HG03025 (cell line): Measurements from ENCODE around the gene CKLF.

Experiments
- ATAC-seq: cut with Tn5 transposase; IDR thresholded peaks from one replicate; pipeline ENCODE4 v1.9.1; 2021; ENCODE audit warnings: mild to moderate bottlenecking, moderate library complexity; ENCODE audit not compliant: unreplicated experiment, low FRiP score

Gene CKLF

DNA sequence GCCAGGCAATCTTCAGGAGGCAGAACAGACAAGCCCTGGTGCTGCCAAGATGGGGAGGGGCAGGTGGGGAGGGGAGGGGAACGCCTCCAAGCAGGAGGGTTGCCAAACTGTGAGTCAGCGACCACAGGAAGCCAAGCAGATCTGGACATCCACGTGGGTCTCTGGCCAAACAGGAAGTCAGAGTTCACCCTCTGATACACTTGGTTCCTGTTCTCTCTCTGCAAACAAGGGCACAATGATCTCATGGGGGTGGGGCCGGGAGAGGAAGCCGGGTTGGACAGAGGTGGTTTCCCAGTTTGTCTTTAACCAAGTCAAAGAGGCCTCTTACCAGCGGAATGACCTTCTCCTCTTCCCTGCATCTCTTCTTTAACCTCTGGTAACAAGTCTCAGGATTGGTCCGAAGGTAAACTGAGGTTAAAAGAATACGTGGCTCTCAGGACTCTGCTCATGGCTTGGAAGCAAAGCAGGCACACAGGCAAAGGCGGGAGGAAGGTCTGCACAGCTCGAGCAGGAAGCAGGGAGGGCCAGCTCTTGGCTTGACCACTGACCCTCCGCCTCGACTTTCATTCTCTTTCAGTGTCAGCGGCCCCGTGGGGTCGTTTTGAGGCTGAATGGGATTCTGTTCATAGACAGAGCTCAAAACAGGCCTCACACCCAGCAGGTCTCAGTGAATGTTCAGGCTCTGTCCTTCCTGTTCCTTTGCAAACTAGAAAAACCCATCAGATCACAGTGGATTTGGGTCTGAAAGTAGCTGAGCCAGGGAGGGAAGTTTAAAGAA lies 35.4 kb upstream of the CKLF start:
- peak; percentile 92 for ATAC-seq

DNA sequence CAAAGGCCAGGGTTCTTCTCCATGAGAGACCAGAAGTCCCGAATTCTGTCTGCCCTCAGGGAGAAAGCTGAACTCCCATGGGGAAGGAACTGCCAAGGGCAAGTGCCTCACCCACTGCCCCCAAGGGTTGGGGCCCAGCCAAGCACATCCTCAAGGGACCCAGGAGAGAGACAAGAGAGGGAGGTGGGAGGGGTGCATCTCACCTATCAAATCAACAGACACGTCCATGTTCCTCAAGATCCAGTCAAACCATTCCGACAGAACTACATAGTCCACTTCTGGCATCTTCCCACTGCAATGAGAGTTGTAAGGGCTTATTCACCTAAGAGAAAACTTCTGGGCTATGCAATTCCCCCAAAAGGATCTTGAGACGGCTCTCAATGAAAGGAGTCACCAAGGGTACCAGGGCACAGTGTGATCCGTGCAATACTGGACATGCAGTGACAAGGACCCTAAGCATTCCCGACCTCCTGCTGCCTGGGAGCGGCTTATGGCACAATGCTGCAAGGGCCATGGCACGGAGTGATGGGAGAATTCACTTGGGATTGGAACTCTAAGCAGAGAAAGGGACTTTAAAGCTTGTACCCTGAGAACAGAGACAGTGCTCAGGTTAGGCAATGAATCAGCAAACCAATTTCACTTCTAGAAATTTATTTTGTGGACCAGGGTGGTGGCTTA lies 34.7 kb upstream of the CKLF start:
- ATAC-seq: no peak

DNA sequence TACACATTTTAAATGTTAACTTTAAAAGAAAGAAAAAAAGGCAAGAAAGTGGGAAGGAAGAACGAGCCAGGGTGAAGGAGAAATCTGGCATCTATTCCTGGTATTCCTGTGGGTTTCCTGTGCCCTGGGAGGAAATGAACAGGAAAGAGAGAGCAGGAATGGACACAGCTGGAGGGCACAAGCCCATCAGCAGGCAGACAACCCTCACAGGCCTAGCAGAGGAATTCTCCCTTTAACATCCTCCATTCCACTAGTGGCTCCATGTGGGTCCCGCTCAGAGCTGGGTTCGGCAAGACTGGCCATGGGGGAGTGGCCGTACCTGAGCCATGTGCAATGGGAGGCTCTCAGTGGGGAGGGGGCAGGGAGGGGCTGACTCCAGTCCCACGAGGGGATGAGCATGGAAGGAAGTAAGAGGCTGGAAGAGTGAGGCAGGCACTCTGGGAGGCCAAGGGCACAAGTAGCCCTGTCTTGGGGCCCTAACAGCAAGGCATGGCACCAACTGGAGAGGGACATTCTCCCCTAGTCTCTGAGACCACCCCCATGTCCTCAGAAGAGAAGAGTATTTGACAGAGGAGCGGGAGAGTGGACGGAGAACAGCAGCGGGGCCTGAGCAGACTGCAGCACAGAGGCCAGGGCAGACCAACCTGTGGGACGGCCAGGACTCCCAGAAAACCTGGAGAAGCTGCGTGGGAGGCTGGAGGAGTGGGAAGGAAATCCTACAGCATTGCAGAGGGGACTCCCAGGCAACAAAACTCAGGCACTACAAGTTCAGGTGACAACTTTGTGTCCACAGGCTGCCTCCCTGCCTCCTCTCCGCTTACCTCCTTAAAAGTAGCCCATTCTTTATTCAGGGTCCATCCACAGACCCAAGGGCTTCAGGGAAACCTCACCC lies 32.6 kb upstream of the CKLF start:
- ATAC-seq: no peak

DNA sequence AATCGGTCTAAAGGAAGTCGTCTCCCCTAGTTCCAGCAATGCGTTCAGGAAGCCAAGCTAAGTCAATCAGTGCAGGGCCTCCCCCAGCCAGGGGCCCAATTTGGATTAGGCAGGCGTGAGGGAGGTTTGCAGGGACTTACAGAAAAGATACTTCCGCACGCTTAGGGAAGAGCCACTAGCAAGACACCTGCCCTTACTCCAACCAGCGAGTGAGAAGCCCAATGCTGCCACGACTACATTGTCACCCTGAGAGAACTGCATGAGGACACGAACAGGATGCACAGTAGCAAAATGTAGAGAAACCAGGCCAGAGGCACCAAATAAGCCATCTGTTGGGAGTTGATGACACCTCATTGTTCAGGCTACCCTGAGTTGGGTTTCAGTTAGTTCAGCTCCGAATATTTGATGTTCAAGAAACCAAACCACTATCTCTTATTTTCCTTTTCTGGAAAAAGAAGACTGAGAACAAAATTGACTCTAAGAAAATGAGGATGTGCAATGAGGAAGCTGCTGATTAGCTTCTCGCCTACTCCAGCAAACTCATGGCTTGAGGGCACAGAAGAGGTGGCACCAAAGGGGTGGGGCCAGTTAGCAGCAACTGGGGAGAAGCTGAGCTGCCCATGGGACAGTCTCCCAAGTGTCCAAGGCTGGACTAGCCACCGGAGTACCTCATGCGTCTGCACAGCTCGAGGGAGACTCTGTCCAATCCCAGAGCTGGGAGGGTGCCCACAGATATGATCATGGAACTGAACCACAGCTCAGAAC lies 31.8 kb upstream of the CKLF start:
- ATAC-seq: no peak

DNA sequence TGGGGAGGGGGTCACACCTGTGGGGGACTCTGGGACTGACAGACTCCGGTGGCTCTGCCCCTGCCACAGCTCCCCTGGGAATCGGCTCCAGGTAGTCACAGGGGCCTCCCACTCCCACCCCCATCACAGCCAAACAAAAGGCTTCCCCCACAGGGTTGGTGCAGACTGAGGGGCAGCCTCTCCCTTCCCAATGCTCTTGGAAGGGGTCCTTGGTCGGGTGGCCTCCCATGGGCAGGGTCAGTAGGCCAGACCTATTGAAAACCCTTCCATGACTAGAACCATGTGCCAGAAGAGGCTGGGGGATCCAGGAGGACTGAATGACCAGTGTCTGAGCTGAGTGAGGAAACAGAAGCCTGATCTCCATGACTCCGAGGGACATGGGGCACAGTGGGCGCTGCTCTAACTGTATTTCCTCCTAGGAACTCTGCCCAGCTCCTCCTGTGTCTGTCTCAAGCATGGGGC lies 31.1 kb upstream of the CKLF start:
- no peak for ATAC-seq

DNA sequence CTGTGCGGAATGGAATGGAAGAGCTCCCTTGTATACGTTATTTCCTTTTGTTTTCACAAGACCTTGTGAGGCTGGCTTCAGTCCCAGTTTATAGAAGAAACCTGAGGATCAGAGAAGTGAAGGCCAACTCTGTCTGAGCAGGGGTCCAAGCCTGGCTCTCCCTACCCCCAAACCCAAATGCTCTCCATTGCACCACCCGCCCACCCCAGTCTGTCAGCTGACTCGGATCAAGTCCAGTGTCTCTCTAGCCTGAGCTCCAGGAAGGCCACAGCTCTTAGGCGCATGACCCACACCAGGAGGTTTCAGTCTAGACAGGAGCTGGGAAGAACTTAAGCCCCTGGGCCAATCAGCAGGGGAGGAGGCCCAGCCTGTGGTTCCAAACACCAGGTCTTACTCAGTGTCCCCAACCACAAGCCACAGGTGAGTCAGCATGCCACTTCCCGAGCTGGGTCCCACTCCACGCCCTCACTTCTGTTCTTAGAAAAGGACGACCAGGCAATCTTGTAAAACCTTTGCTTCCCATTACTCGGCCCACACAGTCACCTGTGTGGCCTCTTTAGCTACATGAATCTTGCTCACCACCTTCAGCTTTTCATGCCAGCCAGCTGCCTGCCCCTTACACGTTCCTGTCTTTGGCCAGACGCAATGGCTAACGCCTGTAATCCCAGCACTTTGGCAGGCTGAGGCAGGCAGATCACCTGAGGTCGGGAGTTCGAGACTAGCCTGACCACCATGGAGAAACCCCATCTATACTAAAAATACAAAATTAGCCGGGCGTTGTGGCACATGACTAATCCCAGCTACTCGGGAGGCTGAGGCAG lies 30.2 kb upstream of the CKLF start:
- peak; percentile 64 for ATAC-seq

DNA sequence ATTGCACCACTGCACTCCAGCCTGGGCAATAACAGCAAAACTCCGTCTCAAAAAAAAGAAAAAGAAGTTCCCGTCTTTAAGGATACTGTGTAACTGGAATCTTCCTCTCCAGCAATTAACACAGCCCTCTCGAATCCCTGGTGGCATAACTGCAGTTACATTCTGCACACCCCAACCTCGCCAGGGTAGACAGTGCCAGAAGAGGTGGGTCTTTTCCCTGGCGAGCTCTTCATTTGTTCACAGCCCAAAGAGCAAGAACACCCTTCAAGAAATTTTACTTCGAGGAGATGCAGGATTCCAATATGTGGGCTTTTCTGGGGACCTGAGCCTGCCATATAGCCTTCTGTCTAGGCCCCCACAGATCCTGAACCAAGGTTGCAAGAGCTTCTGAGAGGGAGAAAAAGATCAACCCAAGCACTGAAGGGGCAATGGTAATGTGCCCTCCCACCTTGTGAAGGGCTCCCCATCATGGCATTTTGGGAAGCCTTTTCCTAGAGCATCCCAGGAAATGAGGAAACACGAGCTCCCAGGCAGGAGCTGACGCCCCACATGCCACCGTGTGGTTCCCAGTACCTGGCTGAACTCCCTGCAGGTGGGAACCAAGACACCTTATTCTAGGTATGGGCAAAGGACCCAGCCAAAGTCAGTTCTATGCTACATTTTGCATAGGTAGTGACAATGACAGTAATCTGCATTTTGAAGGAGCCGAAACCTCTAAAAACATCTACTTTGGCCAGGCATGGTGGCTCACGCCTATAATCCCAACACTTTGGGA lies 29.4 kb upstream of the CKLF start:
- no peak for ATAC-seq

DNA sequence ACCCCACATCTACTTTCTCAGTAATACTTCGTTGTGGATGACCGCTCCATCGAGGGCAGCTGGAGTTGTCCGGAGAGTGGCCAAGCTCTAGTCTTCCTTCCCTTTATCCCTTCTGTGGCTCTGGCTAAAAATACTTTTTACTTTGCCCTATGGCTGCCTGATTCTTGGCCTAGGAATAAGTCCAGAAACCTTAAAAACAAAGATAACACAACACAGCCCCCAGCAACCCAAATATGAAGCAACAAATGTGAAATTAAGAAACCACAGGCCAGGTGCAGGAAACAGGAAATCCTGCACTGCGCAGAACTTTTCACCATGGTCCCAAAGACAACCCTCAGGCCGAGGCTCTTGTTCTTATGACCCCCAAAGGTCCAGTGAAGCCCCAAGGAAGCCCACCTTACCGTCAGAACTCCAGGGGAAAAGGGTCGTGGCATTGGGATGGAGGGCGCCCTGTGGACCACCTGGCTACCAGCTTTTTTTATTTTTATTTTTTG lies 28.5 kb upstream of the CKLF start:
- ATAC-seq: no peak

DNA sequence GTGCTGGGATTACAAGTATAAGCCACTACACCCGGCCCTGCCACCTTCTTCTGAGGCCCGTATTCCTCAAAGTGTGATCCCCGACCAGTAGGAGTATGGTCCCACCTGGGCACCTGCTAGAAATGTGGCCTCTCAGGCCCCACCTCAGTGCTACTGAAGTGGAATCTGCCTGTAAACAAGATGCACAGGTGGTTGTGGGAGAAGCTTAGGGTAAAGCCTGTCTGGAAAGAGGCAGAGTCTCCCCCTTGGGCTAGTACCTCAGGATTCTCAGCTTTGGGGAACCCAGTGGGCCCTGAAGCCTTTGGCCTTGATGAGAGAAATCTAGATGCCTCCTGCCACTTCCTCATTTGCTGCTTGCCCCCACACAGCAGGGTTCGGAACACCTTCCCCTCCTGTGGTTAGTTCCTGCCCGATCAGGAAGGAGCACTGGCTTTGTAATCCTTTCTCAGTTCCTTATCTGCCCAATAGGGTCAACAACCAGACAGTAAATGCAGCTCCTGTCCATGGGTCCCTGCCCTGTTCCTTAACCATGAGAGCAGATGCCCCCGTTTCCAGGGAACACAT lies 27.7 kb upstream of the CKLF start:
- ATAC-seq: peak; percentile 34

DNA sequence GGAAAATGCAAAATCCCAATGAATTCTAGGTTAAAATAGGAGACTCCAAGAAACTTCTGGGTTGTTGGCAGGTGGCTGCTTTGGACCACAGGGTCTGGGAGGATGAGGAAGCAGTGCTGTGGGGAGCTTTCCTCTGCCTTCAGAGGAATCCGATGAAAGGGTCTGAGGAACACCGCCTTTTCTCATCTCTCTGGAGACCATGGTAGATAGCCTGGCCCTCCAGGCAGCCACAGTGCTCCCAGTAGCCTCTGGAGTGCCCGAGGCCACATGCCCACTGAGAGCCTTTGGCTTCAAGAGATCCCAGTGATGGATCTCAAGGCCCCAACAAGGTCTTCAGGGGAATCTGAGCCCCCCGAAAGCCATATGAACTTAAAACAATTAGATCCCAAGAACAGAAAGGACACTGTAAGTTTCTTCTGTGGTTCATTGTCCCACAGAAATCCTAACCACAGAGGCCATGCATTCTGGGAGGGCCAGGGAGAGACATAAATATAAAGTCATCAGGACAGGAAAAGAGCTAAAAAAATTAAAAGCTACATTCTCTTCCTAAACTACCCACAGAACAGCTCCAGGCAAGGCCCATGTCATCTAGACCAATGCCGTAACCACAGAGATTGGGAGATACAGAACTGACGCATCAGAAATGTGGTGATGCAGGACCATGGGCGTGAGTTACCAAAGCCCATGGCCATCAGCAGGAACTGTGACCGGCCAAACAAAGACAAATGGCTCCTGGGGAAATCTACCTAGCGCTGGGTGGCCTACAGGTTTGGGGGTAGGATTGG lies 26.8 kb upstream of the CKLF start:
- no peak for ATAC-seq

DNA sequence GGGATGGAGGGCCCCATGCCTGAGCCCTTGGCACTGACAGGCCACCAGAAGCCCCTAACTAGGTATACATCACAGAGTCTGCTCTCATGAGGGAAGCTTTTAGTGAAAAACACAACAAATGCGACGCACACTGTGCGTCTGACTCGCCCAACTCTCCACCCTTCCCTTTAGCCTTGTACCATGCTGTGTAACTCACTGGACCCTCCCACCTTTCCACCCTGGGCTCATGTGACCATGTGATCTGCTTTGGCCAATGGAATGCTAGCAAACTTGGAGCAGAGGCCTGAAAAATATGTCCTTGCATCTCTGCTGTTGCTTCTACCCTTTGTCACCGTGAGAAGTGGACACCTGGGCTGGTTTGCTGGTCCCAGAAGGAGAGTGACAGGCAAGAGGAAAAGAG lies 24.1 kb upstream of the CKLF start:
- ATAC-seq: no peak

DNA sequence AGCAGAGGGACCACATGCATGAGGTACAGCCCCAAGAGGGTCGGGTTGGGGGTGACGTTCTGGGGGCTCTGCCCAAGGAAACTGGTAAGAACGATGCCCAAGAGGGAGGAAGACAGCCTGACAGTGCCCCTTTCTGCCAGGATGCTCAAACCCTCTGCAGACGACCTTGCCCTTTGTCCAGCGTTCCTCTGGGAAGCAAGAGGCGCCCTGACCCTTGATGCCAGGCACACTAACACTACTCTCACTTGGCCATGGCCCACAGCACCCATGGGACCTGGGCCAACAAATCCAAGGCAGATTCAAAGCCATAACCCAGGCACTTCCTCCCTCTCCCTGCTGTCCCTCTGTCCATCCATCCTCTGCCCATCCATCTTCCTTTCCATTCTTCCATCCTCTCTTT lies 22.9 kb upstream of the CKLF start:
- ATAC-seq: no peak

DNA sequence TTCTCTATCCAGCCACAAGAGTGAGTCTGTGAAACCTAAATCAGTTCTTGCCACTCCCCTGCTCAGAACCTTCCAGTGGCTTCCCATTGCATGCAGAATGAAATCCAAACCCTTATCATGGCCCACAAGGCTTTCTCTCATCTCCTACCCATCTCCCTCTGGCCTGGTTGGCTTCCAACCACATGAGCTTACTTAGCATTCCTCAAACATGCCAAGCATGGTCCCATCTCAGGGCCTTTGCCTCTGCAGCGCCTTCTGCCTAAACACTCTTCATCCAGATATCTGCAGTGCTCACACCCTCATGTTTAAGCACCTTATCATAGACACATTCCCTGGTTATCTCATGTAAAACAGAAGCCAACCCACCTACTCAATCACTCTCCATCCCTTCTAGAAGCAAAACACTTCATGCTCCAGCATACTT lies 18.0 kb upstream of the CKLF start:
- ATAC-seq: no peak

DNA sequence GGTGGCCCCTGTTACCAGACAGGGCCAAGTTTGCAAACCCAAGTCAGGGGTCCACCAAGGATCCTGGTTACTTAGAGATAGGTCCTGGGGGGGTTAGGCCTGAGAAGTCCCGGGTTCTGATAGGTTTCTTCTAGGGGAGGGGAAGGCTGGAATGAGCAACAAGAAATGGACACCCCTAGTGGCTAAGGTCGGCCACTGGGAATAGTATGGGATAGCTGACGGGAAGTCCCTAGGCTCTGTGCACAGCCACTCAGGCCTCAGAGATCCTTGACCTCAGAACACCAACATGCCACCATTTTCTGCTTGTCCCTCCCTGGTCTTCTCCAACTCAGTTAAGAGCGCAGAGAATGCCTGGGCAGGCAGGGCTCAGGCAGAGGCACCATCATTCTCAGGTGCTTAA lies 15.9 kb upstream of the CKLF start:
- ATAC-seq: no peak

DNA sequence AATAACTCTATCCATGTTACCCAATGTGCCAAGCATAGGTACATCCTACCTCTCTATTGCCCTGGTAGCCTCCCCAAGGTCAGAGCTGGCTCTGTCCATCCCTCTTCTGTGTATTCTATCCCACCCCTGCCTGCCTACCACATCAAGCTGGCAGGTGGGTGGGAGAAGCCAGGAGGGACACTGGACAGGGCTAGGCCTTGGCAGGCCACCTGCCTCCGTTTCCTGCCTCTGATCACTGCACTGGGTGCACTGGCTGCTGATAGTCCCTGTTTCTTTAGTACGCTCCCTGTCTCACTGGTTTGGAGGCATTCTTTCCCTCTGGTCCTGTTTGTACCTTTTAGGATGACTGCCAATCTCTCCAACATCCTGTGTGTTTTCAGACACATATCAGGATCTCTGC lies 15.1 kb upstream of the CKLF start:
- ATAC-seq: no peak

DNA sequence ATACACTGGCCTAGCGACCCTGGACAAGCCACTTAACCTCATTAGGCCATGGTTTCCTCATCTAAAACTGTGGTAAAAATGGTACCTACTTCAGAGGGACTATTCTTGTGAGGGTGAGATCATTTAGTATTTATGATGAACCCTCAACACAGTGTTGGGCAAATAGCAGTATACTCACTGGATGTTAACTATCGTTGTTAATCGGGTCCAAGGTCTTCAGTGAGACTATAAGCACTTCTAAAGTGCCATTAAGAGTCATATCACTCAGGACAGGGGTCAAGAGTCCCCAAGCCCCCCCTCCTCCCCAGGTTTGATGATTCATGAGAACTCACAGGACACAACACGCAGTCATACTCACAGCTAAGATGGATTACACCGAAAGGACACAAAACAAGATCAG lies 13.5 kb upstream of the CKLF start:
- ATAC-seq: no peak

DNA sequence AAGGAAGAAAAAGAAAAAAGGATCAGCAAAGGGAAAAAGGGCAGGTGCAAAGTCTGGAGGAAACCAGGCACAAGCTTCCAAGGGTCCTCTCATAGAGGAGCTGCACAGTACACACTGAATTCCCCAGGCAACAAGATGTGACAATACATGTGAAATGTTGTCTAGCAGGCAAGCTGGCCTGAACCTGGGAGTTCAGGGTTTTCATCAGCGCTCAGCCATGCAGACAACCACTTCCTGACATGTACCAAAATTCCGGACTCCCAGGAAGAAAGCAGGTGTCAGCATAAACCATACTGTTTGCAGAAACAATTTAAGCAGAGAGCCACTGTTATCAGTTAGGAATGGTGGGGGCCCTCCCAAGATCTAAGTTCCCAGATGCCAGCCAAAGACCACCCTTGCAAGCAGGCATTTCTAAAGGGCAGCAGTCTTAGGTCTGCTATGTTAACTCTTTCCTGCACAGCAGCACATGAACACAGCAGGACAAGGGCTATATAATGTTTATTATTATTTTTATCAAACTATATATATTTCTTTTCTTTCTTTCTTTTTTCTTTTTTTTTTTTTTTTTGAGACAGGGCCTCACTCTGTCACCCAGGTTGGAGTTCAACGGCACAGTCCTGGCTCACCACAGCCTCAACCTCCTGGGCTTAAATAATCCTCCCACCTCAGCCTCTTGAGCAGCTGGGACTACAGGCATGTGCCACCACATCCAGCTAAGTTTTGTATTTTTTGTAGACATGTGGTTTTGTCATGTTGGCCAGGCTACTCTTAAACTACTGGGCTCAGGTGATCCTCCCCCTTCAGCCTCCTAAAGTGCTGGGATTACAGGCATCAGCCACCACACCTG lies 12.5 kb upstream of the CKLF start:
- ATAC-seq: no peak
